Measurements from ENCODE around the gene TNN.
A peak's percentile ranks its signal among the peaks of the same experiment; 100 is the strongest.

The TNN gene

DNA sequence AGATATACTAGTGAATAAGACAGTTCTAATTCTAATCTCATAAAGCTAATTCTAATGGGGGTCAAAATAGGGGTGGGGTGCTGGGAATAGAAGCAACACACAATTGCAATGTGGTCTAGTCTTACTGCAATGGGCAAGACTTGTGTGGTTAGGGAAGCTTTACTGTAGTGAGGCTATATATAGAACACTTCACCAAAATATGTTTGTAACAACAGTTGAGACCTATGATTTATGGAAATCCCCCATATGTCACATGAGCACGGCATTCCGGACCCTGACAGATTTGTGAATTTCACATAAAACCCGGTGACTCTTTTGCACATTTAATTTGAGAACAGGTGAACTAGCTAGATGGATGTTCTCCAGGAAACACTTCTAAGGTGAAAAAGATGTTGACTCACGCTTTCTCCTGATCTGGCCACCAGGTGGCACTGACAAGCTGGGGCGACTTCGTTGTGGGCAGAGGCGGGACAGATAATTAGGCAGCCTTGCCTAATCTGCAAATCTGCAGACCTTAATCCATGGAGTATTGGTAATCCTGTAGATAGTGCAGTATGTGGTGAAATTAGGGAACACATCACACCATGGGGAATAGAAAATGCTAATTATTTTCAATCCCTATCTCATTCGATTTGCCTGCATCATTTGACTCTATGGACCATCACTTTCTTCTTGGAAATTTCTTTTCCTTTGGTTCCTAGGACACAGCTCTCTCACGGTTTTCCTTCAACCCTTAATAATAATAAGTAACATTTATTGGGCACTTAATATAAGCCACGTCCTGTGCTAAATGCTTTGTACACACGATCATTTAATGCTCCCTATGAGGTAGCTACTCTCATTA is 87.2 kb downstream of the TNN start:
- H3K4me2 ChIP-seq = peak overlapping the region; percentile 22; the same call in 1 of the 2 replicates
- H3K27ac ChIP-seq = no peak overlapping the region
- H3K27me3 ChIP-seq = no peaks in the 10 kb centered on the region
- no peak for TF ChIP-seq Cebpa-rat (IDR thresholded peaks at IDR 0.05)
- H3K9me3 ChIP-seq = no peaks in the 10 kb centered on the region
- H4K20me1 ChIP-seq = no peaks in the 10 kb centered on the region
- peaks cover 21% of the 10 kb centered on the region for H3K36me3 ChIP-seq
- H3K4me1 ChIP-seq = peaks cover 10% of the 10 kb centered on the region
- H3K4me3 ChIP-seq = no peak overlapping the region
- H3K9ac ChIP-seq = no peak overlapping the region

DNA sequence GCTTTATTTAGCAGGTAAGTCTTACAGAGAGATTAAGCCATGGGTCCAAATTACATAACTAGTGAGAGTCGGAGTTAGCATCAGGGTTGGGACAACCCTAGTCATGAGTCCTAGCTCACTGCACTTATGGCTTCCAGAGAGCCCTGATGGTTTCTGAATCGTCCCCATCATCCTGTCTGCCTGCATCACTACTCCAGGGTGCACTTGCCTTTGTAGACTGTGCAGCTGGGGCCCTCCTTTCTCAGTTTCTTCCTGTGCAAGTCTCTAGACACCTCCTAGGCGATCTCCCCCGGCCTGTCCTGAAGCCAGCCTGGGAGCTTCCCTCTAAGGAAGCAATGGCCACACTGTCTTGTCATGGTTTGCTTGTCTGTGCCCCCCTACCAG is 87.8 kb downstream of the TNN start:
- Histone ChIP-seq H3K4me2 (peak overlapping the region; percentile 22; the same call in 1 of the 2 replicates), H3K4me1 (peaks cover 10% of the 10 kb centered on the region), H3K4me3 (no peak overlapping the region), H3K36me3 (peaks cover 27% of the 10 kb centered on the region), H3K27ac (no peak overlapping the region), H4K20me1 (no peaks in the 10 kb centered on the region), H3K27me3 (no peaks in the 10 kb centered on the region), H3K9me3 (no peaks in the 10 kb centered on the region), H3K9ac (no peak overlapping the region)
- no peak for TF ChIP-seq Cebpa-rat (IDR thresholded peaks at IDR 0.05)

DNA sequence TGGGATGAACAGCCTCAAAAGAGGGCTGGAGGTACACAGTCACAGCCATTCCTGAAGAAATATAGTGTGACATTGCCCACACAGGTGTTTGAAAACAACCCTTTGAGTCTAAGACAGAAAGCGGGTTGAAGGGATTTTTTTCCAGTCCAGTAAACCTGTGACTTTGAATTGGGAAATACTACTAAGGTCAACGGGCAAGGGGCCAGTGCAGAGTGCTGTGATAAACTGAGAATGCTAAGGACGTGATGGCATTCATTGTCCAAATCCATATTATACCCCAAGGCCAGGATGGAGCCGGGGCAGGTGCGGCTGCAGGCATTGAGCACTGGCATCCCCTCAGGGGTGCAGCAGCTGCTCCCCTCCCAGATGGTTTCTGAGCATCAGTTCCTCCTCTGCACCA is 88.3 kb downstream of the TNN start:
- H3K9ac ChIP-seq = no peak overlapping the region
- peaks cover 32% of the 10 kb centered on the region for H3K36me3 ChIP-seq
- no peak overlapping the region for H3K4me3 ChIP-seq
- H3K27ac ChIP-seq = no peak overlapping the region
- no peaks in the 10 kb centered on the region for H3K27me3 ChIP-seq
- no peak for TF ChIP-seq Cebpa-rat (IDR thresholded peaks at IDR 0.05)
- no peaks in the 10 kb centered on the region for H3K9me3 ChIP-seq
- H3K4me1 ChIP-seq = peaks cover 10% of the 10 kb centered on the region
- H4K20me1 ChIP-seq = no peaks in the 10 kb centered on the region
- H3K4me2 ChIP-seq = no peak overlapping the region

DNA sequence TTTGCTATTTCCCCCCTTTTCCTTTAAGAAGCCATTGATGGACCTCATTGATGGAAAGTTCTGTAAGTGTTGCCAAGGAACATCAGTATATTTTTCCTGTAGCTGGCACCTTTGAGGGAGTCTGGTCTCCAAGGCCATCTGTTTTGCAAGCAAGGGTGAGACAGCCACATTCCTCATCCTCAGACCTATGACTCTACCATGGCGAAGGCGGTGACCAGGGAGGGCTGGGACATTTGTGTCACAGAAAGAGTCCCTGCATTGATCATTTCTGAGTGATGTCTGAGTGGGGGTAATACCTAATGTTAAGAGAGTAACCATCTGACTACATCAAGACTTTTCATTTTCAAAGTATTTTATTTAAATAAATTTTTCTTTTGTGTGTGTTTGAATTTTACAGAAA is 89.6 kb downstream of the TNN start:
- H3K27ac ChIP-seq = no peak overlapping the region
- no peaks in the 10 kb centered on the region for H3K27me3 ChIP-seq
- TF ChIP-seq Cebpa-rat (IDR thresholded peaks at IDR 0.05) = no peak
- H3K9me3 ChIP-seq = no peaks in the 10 kb centered on the region
- no peak overlapping the region for H3K9ac ChIP-seq
- no peak overlapping the region for H3K4me2 ChIP-seq
- peaks cover 10% of the 10 kb centered on the region for H3K4me1 ChIP-seq
- no peak overlapping the region for H3K4me3 ChIP-seq
- no peaks in the 10 kb centered on the region for H4K20me1 ChIP-seq
- peaks cover 43% of the 10 kb centered on the region for H3K36me3 ChIP-seq

DNA sequence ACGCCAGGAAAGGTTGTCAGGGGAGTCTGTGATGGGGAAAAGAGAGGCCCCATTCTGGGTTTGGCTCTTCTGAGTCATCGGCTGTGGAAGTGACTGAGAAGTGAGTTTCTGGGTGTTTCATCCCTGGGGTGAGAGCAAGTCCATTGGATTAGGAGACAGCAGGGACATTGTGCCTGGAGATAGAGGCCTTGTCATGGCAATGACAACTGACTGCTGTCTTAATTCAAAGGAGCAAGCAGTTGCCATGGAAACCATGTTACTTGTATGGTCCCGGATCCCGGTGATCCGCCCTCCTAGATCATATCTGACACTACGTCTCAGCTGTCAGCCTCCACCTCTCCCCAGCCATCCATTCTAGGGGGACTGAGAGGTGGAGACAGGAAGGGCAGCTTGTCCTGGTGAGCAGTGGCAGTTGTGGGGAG is 90.5 kb downstream of the TNN start:
- no peak overlapping the region for H3K27ac ChIP-seq
- H3K4me3 ChIP-seq = no peak overlapping the region
- H3K36me3 ChIP-seq = peaks cover 53% of the 10 kb centered on the region
- no peak overlapping the region for H3K9ac ChIP-seq
- H3K4me1 ChIP-seq = peaks cover 10% of the 10 kb centered on the region
- H4K20me1 ChIP-seq = no peaks in the 10 kb centered on the region
- no peak overlapping the region for H3K4me2 ChIP-seq
- TF ChIP-seq Cebpa-rat (IDR thresholded peaks at IDR 0.05) = no peak
- no peaks in the 10 kb centered on the region for H3K9me3 ChIP-seq
- H3K27me3 ChIP-seq = no peaks in the 10 kb centered on the region

DNA sequence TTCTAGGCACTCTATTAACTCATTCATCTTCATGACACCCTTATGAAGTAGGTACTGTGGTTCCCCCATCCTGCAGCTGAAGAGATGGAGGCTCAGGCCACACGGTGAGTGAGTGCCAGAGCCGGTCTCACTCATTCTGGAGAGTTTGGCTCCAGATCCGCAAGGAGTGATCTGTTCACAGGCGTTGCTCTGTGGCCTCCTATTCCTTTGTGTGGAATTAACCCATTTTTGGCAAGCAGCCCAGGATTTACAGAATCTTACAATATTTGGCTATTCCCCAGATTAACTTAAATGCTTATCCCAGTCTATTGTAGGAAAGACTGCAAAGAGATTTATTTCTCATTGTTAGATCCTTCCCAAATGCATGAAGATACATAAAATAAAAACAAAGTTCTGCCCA is 95.3 kb downstream of the TNN start:
- no peaks in the 10 kb centered on the region for H3K27me3 ChIP-seq
- no peak overlapping the region for H3K9ac ChIP-seq
- no peaks in the 10 kb centered on the region for H3K9me3 ChIP-seq
- no peak overlapping the region for H3K4me2 ChIP-seq
- no peak overlapping the region for H3K4me3 ChIP-seq
- H3K4me1 ChIP-seq = no peaks in the 10 kb centered on the region
- no peak overlapping the region for H3K27ac ChIP-seq
- peaks cover 92% of the 10 kb centered on the region for H3K36me3 ChIP-seq
- peaks cover 6% of the 10 kb centered on the region; the same call in 1 of the 2 replicates for H4K20me1 ChIP-seq
- TF ChIP-seq Cebpa-rat (IDR thresholded peaks at IDR 0.05) = no peak

DNA sequence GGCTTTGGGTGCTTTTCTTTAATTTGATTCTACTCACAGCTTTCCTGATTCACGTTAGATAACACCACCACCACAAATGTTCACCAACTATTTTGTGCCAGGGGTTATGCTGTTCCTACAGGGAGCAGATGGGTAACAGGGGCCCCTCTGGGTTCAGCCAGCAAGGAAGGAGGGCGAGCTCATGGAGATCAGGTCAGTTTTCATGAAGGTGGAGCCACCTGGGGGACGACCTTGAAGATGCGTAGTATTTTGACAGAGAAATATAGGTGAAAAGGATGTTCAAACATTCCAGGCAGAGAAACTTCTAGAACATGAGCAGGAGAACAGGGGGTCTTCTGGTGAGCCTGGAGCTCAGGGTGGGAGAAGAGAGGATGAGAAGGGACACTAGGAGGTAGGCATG is 96.1 kb downstream of the TNN start:
- TF ChIP-seq Cebpa-rat (IDR thresholded peaks at IDR 0.05) = no peak
- Histone ChIP-seq H3K27me3 (no peaks in the 10 kb centered on the region), H3K36me3 (peaks cover 87% of the 10 kb centered on the region), H3K4me2 (no peak overlapping the region), H3K4me1 (no peaks in the 10 kb centered on the region), H4K20me1 (peaks cover 6% of the 10 kb centered on the region; the same call in 1 of the 2 replicates), H3K27ac (no peak overlapping the region), H3K4me3 (no peak overlapping the region), H3K9me3 (no peaks in the 10 kb centered on the region), H3K9ac (no peak overlapping the region)

DNA sequence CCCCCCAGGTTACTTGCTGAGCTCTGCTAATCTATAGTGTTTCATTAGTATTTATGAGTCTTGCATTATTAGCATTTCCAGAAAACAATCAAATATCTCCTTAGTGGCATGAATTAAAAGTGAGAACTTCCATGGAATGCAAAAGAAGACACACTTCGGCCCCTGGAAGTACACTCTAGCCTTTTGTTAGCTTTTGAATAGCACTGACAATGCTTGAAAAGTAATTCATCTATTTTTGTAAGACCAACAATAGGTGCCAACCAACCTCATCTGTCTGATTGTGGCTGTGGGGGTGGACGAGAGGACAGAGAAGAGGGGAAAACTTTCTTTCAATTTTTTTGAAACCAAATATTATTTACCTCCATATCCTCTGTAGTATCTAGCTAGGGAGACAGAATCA is 97.1 kb downstream of the TNN start:
- Histone ChIP-seq H3K27ac (no peak overlapping the region), H3K4me2 (no peak overlapping the region), H3K4me3 (no peak overlapping the region), H4K20me1 (peaks cover 6% of the 10 kb centered on the region; the same call in 1 of the 2 replicates), H3K36me3 (peaks cover 87% of the 10 kb centered on the region), H3K9me3 (no peaks in the 10 kb centered on the region), H3K9ac (no peak overlapping the region), H3K27me3 (no peaks in the 10 kb centered on the region), H3K4me1 (no peaks in the 10 kb centered on the region)
- no peak for TF ChIP-seq Cebpa-rat (IDR thresholded peaks at IDR 0.05)

DNA sequence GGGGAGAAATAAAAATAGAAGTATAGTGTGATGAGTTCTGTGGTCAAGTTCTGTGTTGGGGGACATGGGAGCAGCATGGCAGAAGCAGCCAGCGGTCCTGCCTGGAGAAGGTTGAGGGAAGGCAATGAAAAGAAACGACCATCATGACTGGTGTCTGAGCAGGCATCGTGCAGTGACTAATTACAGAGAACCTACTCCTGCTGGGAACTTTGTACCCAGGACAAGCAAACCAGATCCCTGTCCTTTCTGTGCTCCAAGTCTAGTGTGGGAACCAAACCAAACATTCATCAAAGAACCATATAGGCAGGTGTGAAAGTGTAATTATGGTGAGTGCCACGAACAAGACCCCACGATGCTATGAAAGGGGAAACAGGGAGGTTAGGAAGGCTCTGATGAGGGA is 99.1 kb downstream of the TNN start:
- Histone ChIP-seq H3K4me1 (no peaks in the 10 kb centered on the region), H3K36me3 (peaks cover 86% of the 10 kb centered on the region), H3K27ac (no peak overlapping the region), H4K20me1 (peaks cover 11% of the 10 kb centered on the region; the same call in 1 of the 2 replicates), H3K9ac (no peak overlapping the region), H3K4me2 (no peak overlapping the region), H3K9me3 (no peaks in the 10 kb centered on the region), H3K4me3 (no peak overlapping the region), H3K27me3 (no peaks in the 10 kb centered on the region)
- no peak for TF ChIP-seq Cebpa-rat (IDR thresholded peaks at IDR 0.05)

DNA sequence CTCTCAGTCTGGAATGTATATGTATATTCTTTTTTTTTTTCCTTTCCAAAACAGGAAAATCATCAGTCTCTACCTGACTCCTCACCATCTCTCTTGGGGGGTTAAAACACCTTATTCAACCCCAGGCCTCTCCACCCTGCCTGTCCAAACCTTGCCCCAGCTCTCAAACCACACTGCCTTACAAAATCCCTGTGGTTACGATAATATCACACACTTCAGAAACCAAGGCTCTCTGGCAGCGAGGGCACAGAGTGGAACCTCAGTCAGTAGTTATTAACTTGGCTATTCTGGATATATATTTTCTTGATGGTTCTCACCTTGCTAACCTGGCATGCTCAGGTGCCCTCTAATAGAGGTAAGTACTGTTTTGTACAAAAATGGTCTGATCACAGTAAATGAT is 100.2 kb downstream of the TNN start:
- H3K27me3 ChIP-seq = no peaks in the 10 kb centered on the region
- no peak overlapping the region for H3K27ac ChIP-seq
- H3K4me2 ChIP-seq = no peak overlapping the region
- H4K20me1 ChIP-seq = peaks cover 11% of the 10 kb centered on the region; the same call in 1 of the 2 replicates
- no peaks in the 10 kb centered on the region for H3K9me3 ChIP-seq
- no peak overlapping the region for H3K4me3 ChIP-seq
- H3K9ac ChIP-seq = no peak overlapping the region
- H3K4me1 ChIP-seq = no peaks in the 10 kb centered on the region
- no peak for TF ChIP-seq Cebpa-rat (IDR thresholded peaks at IDR 0.05)
- H3K36me3 ChIP-seq = peaks cover 83% of the 10 kb centered on the region

All from BLaER1 (cell line).